ENCODE data around the gene C16orf87. TPM values are rescaled to one million over a fixed set of nuclear protein-coding genes. Genes with fewer than 3 reads are reported as not detected.
"Not testable (repeated sequence)": the region's sequence is repeated elsewhere in the genome, so short reads cannot be mapped to it uniquely, and the experiment has no call there.

Gene C16orf87
- polyA plus RNA-seq (ENCODE audit: insufficient read length) = 24.4 TPM

DNA sequence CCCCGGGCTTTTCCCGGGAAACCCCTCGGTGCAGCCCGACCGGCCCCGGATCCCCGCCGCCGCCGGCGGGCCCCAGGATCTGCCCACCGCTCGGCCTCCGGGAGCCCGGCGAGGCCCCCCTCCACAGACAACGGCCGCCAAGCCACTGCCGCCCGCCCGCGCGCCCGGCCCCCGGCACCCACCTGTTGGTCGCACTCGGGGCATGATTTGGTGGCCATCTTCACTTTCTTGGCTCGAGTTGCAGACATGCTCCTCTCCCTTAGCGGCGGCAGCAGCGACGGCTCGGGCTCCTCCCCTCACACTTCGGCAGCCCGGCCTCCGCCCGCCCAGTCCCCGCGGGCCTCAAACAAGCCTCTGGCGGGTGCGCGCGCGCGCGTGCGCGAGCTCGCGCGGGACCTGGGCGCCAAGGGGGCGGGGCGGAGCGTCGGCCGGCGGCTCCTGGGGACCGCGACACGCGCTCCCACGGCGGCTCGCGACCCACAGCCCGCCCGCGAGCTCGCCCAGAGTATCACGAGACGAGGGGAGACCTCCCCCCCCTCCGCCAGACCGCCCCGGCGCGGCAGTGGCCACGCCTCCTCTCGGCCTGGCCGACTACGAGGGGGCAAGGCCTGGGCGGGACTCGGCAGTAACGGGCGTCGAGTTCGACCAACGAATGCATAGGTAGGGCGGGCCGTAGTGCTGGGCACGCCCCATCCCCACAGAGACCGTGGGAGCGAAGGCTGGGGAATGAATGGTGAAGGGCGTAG lies at the start of gene C16orf87:
TSS of gene C16orf87 (minus strand) at position 279 of the 746 bp plus-strand sequence. CDS start at position 248, 31 bp downstream.
- DNase-seq = peak; percentile 95

DNA sequence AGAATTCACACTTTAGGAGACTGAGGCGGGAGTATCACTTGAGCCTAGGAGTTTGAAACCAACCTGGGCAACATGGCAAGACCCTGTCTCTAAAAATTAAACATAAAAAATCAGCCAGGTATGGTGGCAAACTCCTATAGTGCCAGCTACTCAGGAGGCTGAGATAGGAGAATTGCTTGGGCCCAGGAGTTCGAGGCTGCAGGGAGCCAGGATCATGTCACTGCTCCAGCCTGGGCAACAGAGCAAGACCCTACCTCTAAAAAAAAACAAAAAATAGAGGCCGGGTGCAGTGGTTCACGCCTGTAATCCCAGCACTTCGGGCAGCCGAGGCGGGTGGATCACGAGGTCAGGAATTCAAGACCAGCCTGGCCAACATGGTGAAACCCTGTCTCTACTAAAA lies 44.3 kb upstream of the C16orf87 start:
- DNase-seq = no peak

- no peak for DNase-seq
Measured at GRCh38 chr16:46873201-46873600, 42.2 kb upstream of the C16orf87 start.

- DNase-seq = no peak
Measured at GRCh38 chr16:46871597-46871996, 40.6 kb upstream of the C16orf87 start.

- not testable (repeated sequence) for DNase-seq
Measured at GRCh38 chr16:46868891-46869290, 37.9 kb upstream of the C16orf87 start.

- not testable (repeated sequence) for DNase-seq
Measured at GRCh38 chr16:46867486-46867885, 36.5 kb upstream of the C16orf87 start.

- no peak for DNase-seq
Measured at GRCh38 chr16:46866286-46866685, 35.3 kb upstream of the C16orf87 start.

DNA sequence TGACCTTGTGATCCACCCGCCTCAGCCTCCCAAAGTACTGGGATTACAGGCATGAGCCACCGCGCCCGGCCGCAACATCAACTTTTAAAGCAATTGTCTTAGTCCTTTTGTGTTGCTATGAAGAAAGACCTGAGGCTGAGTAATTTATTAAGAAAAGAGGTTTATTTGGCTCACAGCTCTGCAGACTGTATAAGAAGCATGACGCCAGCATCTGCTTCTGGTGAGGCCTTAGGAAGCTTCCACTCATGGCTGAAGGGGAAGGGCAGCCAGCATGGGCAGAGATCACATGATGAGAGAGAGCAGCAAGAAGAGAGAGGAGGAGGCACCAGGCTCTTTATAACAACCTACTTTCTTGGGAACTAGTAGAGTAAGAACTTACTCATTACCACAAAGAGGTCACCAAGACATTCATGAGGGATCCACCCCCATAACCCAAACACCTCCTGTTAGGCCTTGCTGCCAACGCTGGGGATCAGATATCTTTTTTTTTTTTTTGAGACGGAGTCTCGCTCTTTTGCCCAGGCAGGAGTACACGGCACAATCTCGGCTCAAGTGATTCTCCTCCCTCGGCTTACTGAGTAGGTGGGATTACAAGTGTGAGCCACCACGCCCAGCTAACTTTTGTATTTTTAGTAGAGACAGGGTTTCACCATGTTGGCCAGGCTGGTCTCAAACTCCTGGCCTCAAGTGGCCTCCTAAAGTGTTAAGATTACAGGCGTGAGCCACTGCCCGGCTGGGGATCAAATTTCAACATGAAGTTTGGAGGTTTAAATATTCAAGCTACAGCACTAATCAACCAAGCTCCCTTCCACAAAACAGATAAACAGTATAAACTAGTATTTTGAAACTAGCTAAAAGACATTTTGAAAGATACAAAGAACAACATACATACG lies 31.8 kb upstream of the C16orf87 start:
- no peak for DNase-seq

DNA sequence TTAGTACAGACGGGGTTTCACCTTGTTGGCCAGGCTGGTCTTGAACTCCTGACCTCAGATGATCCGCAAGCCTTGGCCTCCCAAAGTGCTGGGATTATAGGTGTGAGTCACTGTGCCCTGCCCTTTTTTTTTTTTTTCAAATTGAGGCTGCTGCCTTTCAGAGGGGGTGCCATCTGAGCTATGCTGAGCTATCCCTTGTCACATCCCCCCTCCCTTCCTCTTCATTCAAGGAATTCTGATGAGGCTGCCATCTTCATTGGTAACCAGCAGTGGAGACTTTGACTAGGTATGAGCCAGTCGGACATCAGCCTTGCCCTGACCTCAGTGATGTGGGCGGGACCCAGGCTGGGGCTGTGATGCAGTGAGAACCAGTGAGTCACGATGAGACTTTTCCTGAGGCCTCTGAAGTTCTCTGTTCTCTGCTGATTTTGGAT lies 28.8 kb upstream of the C16orf87 start:
- DNase-seq = no peak

GRCh38 chr16:46858151-46858550 lies 27.2 kb upstream of the C16orf87 start:
- DNase-seq = no peak

DNA sequence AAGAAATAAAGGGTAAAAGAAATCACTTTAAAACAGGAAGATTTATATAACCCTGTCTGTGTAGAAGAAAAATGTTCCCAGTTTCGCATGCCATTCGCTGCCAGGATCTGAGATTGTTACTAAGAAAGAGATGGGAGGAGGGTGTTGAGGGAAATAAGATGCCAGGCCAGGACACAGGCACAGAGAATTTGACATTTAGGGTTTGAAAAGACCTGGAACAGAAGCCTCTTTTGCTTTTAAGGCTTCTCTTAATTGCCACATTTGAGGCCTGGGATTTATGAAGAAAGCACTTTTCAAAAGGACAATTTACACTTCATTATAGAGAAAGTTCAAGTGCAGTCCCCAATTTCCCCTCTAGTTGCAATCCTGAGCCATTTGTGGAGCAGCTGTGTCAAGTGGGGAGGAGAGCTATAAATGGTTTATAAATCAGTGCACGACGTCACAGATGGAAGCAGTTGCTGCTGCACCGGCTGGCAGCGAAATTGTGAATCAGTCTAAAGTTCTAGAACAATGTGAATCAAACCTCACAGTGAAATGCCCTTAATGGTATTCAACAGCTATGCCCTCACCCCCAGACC lies 26.5 kb upstream of the C16orf87 start:
- peak; percentile 35 for DNase-seq

- no peak for DNase-seq
Measured at GRCh38 chr16:46855389-46855788, 24.4 kb upstream of the C16orf87 start.

- DNase-seq = no peak
Measured at GRCh38 chr16:46854846-46855245, 23.9 kb upstream of the C16orf87 start.

GRCh38 chr16:46853713-46854443 lies 22.9 kb upstream of the C16orf87 start:
- peak; percentile 75 for DNase-seq

DNA sequence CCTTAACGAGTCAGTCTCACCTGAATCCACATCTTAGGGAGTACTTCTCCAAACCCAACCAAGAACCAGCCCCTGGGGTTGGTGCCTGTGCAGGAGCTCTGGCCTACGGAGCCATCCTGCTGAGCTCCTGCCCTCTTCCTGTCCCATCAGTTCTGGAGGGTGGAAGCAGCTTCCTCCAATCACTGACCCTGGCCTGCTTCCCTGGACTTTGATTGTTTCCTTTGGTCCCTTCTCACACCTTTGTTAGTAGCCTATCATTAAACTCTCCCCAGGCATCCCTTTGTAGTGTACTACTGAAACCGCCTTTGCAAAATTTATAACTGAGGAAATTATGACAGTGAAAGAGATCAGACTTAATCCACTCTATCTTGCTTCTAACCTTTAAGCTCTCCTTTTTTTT lies 21.1 kb upstream of the C16orf87 start:
- DNase-seq = no peak

DNA sequence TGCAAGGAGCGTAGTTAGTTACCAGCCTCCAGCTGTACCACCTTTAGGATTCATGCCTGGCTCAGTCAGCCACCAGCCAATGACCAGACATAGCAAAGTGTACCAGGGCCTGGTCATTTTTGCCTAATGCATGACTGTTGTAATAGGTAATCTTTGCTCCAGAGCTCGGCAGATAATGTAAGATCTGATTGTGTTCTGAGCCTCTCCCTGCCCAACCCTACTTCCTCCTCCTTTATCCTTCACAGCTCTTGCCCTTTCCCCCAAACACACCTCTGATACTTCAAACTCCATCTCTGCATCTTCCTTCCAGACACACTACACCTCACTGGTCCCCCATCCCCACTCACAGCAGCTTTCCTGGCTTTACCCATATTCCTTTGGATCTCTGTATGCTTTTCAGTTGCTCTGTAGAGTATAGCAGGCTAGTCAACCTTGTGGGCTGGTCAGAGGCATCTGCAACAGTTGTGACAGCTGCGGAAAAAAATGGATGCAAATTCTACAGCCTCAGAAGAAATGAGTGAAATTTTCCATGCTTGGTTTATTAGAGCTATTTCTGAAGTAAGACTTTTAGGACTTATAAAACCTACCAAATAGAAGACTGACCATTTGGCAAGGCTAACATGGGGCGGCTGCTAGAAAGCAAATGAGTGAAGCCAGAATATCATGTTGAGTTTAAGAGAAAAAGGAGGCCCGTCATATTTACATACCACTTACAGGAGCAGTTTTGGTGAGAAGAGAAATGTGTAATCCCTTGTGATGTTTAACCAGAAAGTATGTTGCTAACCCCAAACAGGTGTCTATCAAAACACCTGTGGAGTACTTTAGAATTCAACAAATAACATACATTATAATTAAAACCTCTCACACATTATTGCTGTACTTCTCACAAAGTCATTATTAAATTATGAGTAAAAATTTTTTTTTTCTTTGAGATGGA lies 19.9 kb upstream of the C16orf87 start:
- DNase-seq = no peak

DNA sequence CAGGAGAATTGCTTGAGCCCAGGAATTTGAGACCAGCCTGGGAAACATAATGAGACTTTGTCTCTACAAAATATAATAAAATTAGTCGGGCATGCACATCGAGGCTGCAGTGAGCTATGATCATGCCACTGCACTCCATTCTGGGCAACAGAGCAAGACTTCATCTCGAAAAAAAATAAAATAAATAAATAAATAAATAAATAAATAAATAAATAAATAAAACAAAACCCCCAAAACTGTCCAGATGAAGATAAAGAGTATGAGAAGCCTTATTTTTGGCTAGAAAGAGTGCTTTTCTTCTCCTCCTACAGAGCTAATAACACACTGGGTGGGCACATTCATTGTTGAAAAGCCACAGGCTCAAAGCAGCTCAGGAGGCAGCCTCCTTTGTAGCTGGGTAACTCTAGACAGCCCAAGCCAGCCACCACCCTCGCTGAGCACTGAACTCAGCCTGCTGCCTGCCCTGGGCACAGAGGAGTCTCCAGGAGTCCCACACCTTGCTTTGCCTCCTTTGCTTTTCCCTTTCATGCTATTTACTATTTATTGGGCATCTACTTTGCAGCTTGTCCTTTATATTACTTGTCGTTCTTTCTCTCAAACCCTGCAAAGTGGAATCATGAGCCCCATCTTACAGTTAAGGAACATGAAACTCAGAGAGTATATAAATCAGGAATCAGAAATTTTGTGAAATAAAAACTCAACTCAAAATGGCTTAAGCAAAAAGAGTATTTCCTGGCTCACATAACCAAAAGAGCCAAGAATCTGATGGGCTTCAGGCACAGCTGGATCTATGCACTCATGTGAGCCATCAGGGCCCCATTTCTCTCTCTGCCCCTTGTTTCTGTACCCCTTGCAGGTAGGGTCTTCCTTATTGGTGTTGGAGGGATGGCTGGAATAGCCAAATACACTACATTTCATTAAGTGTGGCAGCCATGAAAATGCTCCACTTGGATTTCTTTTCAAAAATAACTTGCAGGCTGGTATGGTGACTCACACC lies 18.1 kb upstream of the C16orf87 start:
- DNase-seq = no peak

DNA sequence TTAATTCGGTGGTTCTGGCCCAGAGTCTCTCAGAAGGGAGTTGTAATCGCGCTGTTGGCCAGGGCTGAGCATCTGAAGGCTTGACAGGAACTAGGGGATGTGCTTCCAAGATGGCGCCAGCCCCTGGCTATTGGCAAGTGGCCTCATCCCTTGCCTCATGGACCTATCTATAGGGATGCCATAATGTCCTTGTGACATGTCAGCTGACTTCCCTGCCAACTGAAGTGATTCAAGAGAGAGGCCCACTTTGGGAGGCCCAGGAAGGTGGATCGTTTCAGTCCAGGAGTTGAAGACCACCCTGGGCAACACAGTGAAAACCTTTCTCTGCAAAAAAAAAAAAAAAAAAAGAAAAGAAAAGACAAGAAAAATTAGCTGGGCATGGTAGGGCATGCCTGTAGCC lies 15.0 kb upstream of the C16orf87 start:
- DNase-seq = no peak

DNA sequence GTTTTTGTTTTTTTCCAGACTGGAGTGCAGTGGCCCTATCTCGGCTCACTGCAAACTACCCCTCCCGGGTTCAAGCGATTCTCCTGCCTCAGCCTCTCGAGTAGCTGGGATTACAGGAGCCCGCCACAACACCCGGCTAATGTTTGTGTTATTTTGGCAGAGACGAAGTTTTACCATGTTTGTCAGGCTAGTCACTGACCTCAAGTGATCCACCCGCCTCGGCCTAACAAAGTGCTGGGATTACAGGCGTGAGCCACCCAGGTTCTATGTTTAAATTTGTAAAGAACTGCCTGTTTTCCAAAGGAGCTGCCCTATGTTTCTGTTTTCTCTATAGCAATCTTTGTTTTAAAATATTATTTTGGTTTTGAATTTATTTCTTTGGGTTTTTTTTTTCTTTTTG lies 13.8 kb upstream of the C16orf87 start:
- no peak for DNase-seq

Measured in hindlimb muscle (tissue), 1 donor.